Heart right ventricle (tissue), 16 donors: ENCODE measurements around the gene COL5A1. TPM values are rescaled to one million over a fixed set of nuclear protein-coding genes. Genes with fewer than 3 reads are reported as not detected.

Source experiments
- ATAC-seq, 8 donors: fragments of 200-7000 bp; cut with Tn5 transposase; one replicate each; pipeline ENCODE4 v1.9.1; 2020; ENCODE audit warnings: mild to moderate bottlenecking in 8 of 8, moderate library complexity in 8 of 8, moderate number of reproducible peaks in 1 of 8
- DNase-seq, 2 donors: peaks; one replicate each; pipeline ENCODE4 v3.0.0-alpha.2; 2020
- H3K27ac ChIP-seq, 10 donors: fragments of 200-600 bp; sonication (generic) in 2 of 10; one replicate each; pipeline versions ENCODE4 v1.5.0 to v1.8.0; 2020 to 2022; ENCODE audit warnings: mild to moderate bottlenecking in 3 of 10
- H3K27me3 ChIP-seq, 7 donors: fragments of 200-600 bp; one replicate each; pipeline ENCODE4 v1.8.0; 2021 to 2022; ENCODE audit warnings: mild to moderate bottlenecking in 2 of 7
- H3K36me3 ChIP-seq, 9 donors: fragments of 200-600 bp; sonication (generic) in 1 of 9; one replicate each; pipeline versions ENCODE4 v1.5.0 to v1.8.0; 2020 to 2022; ENCODE audit warnings: mild to moderate bottlenecking in 2 of 9
- H3K4me1 ChIP-seq, 9 donors: fragments of 200-600 bp; sonication (generic) in 1 of 9; one replicate each; pipeline versions ENCODE4 v1.5.0 to v1.8.0; 2020 to 2022; ENCODE audit warnings: mild to moderate bottlenecking in 4 of 9
- H3K4me3 ChIP-seq, 10 donors: fragments of 200-600 bp; sonication (generic) in 2 of 10; one replicate each; pipeline versions ENCODE4 v1.5.0 to v1.8.0; 2020 to 2022; ENCODE audit warnings: mild to moderate bottlenecking in 7 of 10, moderate library complexity in 2 of 10
- H3K9me3 ChIP-seq, 11 donors: fragments of 200-600 bp in 10 of 11; sonication (generic) in 2 of 11; one replicate each; pipeline versions ENCODE4 v1.5.0 to v1.8.0; 2013 to 2022; ENCODE audit warnings: mild to moderate bottlenecking in 2 of 11, control low read depth in 1 of 11, moderate library complexity in 1 of 11
- WGBS, 2 donors: extraction: QIAGEN DNeasy Blood & Tissue Kit; methylation state at CpG; one replicate each; pipeline ENCODE4 v1.1.7; 2013; ENCODE audit warnings: inconsistent platforms in 1 of 2; 5-methylcytosine and 5-hydroxymethylcytosine counted together
- intact Hi-C, 10 donors: fragments of 100-400 bp; cut with DNase I; formaldehyde crosslinking; loops; one replicate each; pipeline versions ENCODE4 v1.11.1 to v1.14.2; 2022
- polyA plus RNA-seq, 2 donors: library from polyadenylated mRNA; stranded (reverse); fragments of 200-250 nt; gene quantifications; one replicate each; pipeline ENCODE4 v1.2.3, GENCODE V29; 2013
- total RNA-seq, 10 donors: library from RNA; stranded (reverse); fragmentation: NEBNext Ultra II Directional in 3 of 10; extraction: Animal tissue kit (Norgen Biotek cat#: 25700) in 3 of 10; gene quantifications; one replicate each; pipeline versions ENCODE4 v1.2.1 to v1.2.4, GENCODE V29; 2021 to 2023
- TF ChIP-seq, protein P1 (sequence below), 9 donors: fragments of 200-600 bp; sonication (generic) in 2 of 9; IDR thresholded peaks; one replicate each; pipeline versions ENCODE4 v1.5.0 to v1.8.0; 2021 to 2022; ENCODE audit warnings: antibody characterized with exemption in 9 of 9, mild to moderate bottlenecking in 5 of 9, moderate library complexity in 1 of 9
- donor health status: Arrhythmogenic right ventricular cardiomyopathy.
- donor health status: ischemic (EF 13 %, LVEDD 7.1; RV severe dilation, severe dysfunction).
- donor health status: healthy with polysubstance abuse.
- donor health status: DM: no; HTN: yes; CAD: no.
- donor health status: DM: no; HTN: no; CAD: no.
- donor health status: ischemic (EF 25% LVEDD 6.9; RV normal size, moderate dysfunction).
- donor health status: ischemic (EF 25% LVEDD 5.7; RV mildly dilated, moderate dysfunction).
- donor health status: healthy.
- donor health status: DM: yes; HTN: yes; CAD: no.
- donor health status: Ischemic cardiomyopathy.
- donor health status: ischemic (EF 35%, LVEDD 5.7; RV mildly dilated, moderate dysfunction).
- donor health status: nonischemic (EF 11% LVEDD 7.7; RV severe dilation, severe dysfunction).
- donor health status: DM: yes; HTN: yes; CAD: no.
- donor health status: PGD.
- donor health status: ischemic (EF 29% LVEDD 5.4; RV normal size, mild dysfunction).
- donor health status: nonischemic (EF 23%, LVEDD 6.1; RV moderate dilation, normal function).

The COL5A1 gene
- total and polyA plus RNA-seq, 12 donors = 8.1 to 60.0 (median 13.3) TPM

DNA sequence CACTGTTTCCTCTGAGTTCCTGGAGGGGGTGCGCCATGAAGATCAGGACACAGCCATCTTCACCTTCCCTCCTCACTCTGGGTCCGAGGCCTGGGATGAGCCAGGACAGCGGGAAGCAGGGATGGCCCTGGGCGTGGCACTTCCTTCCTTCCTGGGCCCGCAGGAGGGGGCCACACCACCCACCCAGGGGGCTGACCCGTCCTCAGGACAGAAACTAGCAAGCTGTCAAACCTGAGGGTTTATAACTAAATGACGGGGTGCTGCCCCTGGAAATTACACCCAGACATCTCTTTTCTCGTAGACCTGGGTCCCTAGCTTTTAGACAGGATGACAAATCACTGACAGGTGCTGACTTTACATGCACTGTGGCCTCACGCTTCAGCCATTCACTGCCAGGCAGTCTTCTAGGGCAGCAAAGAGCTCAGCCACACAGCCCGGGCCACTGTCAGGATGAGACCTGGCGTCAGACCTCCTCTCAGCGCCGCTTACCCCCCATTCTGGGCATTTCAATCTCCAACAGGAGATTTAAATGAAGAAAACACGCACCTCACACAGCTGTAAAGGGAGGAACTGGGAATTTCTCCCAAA lies 247.1 kb downstream of the COL5A1 start:
- Histone ChIP-seq H3K27ac (no peak overlapping the region), H3K36me3 (no peaks in the 10 kb centered on the region), H3K4me3 (no peak overlapping the region), H3K9me3 (no peaks in the 10 kb centered on the region), H3K4me1 (peaks cover 0 to 12% (median 0%) of the 10 kb centered on the region in 9 donors), H3K27me3 (peaks cover 0 to 6% (median 0%) of the 10 kb centered on the region in 7 donors)
- 85 to 89% methylated on average over 14 of the region's 14 CpGs for WGBS, 2 donors
- ATAC-seq = no peak
- TF ChIP-seq, protein P1, sequence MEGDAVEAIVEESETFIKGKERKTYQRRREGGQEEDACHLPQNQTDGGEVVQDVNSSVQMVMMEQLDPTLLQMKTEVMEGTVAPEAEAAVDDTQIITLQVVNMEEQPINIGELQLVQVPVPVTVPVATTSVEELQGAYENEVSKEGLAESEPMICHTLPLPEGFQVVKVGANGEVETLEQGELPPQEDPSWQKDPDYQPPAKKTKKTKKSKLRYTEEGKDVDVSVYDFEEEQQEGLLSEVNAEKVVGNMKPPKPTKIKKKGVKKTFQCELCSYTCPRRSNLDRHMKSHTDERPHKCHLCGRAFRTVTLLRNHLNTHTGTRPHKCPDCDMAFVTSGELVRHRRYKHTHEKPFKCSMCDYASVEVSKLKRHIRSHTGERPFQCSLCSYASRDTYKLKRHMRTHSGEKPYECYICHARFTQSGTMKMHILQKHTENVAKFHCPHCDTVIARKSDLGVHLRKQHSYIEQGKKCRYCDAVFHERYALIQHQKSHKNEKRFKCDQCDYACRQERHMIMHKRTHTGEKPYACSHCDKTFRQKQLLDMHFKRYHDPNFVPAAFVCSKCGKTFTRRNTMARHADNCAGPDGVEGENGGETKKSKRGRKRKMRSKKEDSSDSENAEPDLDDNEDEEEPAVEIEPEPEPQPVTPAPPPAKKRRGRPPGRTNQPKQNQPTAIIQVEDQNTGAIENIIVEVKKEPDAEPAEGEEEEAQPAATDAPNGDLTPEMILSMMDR (IDR thresholded peaks at IDR 0.05) = no peak
- intact Hi-C loops = no loop called here
- DNase-seq = no peak

DNA sequence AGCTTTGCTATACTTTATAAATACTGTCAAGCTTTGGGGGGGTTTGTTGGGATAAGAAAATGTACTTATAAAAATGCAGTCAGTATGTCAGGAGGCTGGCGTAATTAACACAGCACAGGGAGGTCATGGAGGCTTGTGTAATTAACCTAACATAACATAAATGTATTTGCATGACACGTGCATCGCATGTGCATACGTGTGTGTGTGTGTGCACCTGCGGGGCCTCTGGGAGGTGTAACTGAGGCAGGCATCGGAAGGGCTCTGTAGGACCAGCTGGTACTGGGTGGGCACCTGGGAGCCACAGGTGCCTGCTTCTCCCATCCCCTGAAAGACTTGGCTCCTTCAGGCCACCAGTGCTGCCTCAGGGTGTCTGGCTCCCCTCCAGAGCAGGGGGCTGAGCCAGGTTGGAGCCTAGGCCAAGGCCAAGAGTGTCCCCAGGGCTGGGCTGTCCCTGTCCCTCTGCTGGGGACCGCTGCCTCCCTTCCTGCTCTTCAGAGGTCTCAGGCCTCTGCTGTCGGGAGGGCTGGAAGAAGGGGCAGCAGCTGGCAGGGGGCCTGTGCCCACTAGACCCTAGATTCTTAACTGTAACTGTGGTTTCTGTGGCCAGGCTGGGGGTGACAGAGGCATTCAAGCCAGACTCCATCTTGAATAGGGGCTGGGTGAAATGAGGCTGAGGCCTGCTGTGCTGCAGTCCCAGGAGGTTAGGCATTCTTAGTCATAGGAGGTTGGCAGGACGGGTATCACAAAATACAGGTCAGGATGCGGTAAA lies 248.0 kb downstream of the COL5A1 start:
- DNase-seq = no peak
- Histone ChIP-seq H3K4me3 (no peak overlapping the region), H3K36me3 (no peaks in the 10 kb centered on the region), H3K27ac (no peak overlapping the region), H3K27me3 (peaks cover 0 to 6% (median 0%) of the 10 kb centered on the region in 7 donors), H3K4me1 (peaks cover 0 to 12% (median 0%) of the 10 kb centered on the region in 9 donors), H3K9me3 (peaks cover 0 to 6% (median 0%) of the 10 kb centered on the region in 11 donors)
- intact Hi-C loops = loop anchor here in 2 of 10 donors (10.0 kb wide), 2 partner anchors 105 to 195 kb away; partner anchors contain the start of gene OLFM1 (in 1 of the 2)
- 94% methylated on average over 10 of the region's 10 CpGs for WGBS, 2 donors
- TF ChIP-seq, protein P1 (IDR thresholded peaks at IDR 0.05) = no peak
- no peak for ATAC-seq

DNA sequence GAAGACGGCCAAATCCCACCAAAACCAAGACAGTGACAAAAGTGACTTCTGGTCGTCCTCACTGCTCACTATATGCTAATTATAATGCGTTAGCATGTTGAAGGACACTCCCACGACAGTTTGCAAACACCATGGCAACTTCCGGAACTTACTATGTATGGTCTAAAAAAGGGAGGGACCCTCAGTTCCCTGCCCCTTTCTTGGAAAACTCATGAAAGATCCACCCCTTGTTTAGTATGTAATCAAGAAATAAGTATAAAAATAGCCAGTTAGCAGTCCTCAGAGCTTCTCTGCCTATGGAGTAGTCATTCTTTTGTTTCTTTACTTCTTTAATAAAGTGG lies 248.5 kb downstream of the COL5A1 start:
- DNase-seq (no peak), ATAC-seq (no peak)
- H3K27ac ChIP-seq = no peak overlapping the region
- no peak overlapping the region for H3K4me3 ChIP-seq
- intact Hi-C loops = loop anchor here in 2 of 10 donors (10.0 kb wide), 2 partner anchors 105 to 195 kb away; partner anchors contain the start of gene OLFM1 (in 1 of the 2)
- H3K27me3 ChIP-seq = peaks cover 0 to 6% (median 0%) of the 10 kb centered on the region in 7 donors
- TF ChIP-seq, protein P1 (IDR thresholded peaks at IDR 0.05) = no peak
- 75 to 86% methylated on average over 5 of the region's 5 CpGs for WGBS, 2 donors
- peaks cover 0 to 14% (median 5%) of the 10 kb centered on the region in 9 donors for H3K4me1 ChIP-seq
- no peaks in the 10 kb centered on the region for H3K36me3 ChIP-seq
- peaks cover 0 to 12% (median 0%) of the 10 kb centered on the region in 11 donors for H3K9me3 ChIP-seq

DNA sequence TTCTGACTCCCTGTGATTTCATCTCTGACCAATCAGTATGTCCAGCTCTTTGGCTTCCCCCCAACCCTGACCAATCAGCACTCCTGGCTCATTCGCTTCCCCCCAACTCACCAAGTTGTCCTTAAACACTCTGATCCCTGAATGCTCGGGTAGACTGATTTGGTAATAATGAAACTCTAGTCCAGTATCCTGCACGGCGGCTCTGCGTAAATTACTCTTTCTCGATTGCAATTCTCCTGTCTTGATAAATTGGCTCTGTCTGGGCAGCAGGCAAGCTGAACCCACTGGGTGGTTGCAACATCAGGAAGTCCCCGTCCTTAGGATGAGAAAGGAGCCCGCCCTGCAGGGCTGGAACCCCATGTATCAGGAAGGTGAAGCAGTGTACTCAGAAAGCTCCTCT lies 249.4 kb downstream of the COL5A1 start:
- ATAC-seq = no peak
- TF ChIP-seq, protein P1 (IDR thresholded peaks at IDR 0.05) = no peak
- H3K9me3 ChIP-seq = peaks cover 0 to 13% (median 0%) of the 10 kb centered on the region in 11 donors
- H3K27me3 ChIP-seq = peaks cover 0 to 6% (median 0%) of the 10 kb centered on the region in 7 donors
- intact Hi-C loops = loop anchor here in 2 of 10 donors (10.0 kb wide), 2 partner anchors 106 to 194 kb away; partner anchors contain the start of gene OLFM1 (in 1 of the 2)
- DNase-seq = no peak
- no peak overlapping the region for H3K4me3 ChIP-seq
- peaks cover 0 to 23% (median 13%) of the 10 kb centered on the region in 9 donors for H3K4me1 ChIP-seq
- no peaks in the 10 kb centered on the region for H3K36me3 ChIP-seq
- WGBS, 2 donors = 90 to 92% methylated on average over 8 of the region's 8 CpGs
- H3K27ac ChIP-seq = no peak overlapping the region
